Right lobe of liver (tissue), 6 donors: Measurements from ENCODE around the gene SPON2. TPM values are rescaled to one million over a fixed set of nuclear protein-coding genes. Genes with fewer than 3 reads are reported as not detected.
A peak's percentile ranks its signal among the peaks of the same experiment; 100 is the strongest.

Experiments used
- ATAC-seq, 4 donors: fragments of 200-7000 bp; cut with Tn5 transposase; one replicate each; pipeline ENCODE4 v1.9.1; 2020; ENCODE audit warnings: mild to moderate bottlenecking in 4 of 4, moderate library complexity in 4 of 4
- DNase-seq, 3 donors: peaks; one replicate each; pipeline ENCODE4 v3.0.0-alpha.2; 2020
- H3K27ac ChIP-seq, 3 donors: fragments of 200-600 bp; one replicate each; pipeline ENCODE4 v1.8.0; 2022
- H3K27me3 ChIP-seq, 2 donors: fragments of 200-600 bp; one replicate each; pipeline ENCODE4 v1.8.0; 2022
- H3K36me3 ChIP-seq, 4 donors: fragments of 200-600 bp; sonication (generic) in 1 of 4; one replicate each; pipeline versions ENCODE4 v1.5.1 to v1.8.0; 2017 to 2022; ENCODE audit warnings: control low read depth in 1 of 4
- H3K4me1 ChIP-seq, 4 donors: fragments of 200-600 bp; sonication (generic) in 1 of 4; one replicate each; pipeline versions ENCODE4 v1.5.1 to v1.8.0; 2017 to 2022; ENCODE audit warnings: control low read depth in 1 of 4
- H3K4me3 ChIP-seq, 3 donors: fragments of 200-600 bp; one replicate each; pipeline ENCODE4 v1.8.0; 2022
- H3K9me3 ChIP-seq, 4 donors: fragments of 200-600 bp; sonication (generic) in 1 of 4; one replicate each; pipeline versions ENCODE4 v1.5.1 to v1.8.0; 2017 to 2022; ENCODE audit warnings: control low read depth in 1 of 4
- CTCF ChIP-seq, 4 donors: fragments of 200-600 bp in 3 of 4; fragments of 450-650 bp in 1 of 4; IDR thresholded peaks; one replicate each; pipeline versions ENCODE4 v1.5.1 to v1.8.0; 2016 to 2022; ENCODE audit warnings: antibody characterized with exemption in 4 of 4, mild to moderate bottlenecking in 2 of 4
- POLR2A ChIP-seq: fragments of 450-650 bp; IDR thresholded peaks from one replicate; pipeline ENCODE4 v1.6.1; 2017; ENCODE audit warnings: antibody characterized with exemption, mild to moderate bottlenecking
- WGBS: methylation state at CpG from one replicate; pipeline ENCODE4 v1.1.6; 2018; ENCODE audit warnings: low coverage, low lambda C conversion rate; ENCODE audit not compliant: insufficient coverage; ENCODE audit errors: missing lambda C conversion rate; 5-methylcytosine and 5-hydroxymethylcytosine counted together
- intact Hi-C, 2 donors: fragments of 100-400 bp; cut with DNase I; formaldehyde crosslinking; loops; one replicate each; pipeline versions ENCODE4 v1.11.2 to v1.14.1; 2022
- total RNA-seq, 6 experiments: library from RNA; depleted of rRNA in 2 of 6; stranded (reverse); fragments of >200 nt in 2 of 6; fragmentation: NEBNext Ultra II Directional in 3 of 6; extraction: Animal tissue kit (Norgen Biotek cat#: 25700) in 3 of 6; gene quantifications; one replicate each; pipeline versions ENCODE4 v1.1.0 to v1.2.4, GENCODE V29; 2016 to 2023
- donor health status: DM: no; HTN: yes; CAD: no.
- donor health status: DM: no; HTN: no; CAD: no.
- donor health status: DM: no; HTN: no; CAD: no.
- donor health status: DM: no; HTN: yes; CAD: no.
- donor health status: DM: no; HTN: yes; CAD: no.

The SPON2 gene
- total RNA-seq, 6 experiments from 2014 or later = 41.9 to 138 (median 99.9) TPM

GRCh38 chr4:1179976-1180375, 7.6 kb upstream of the SPON2 start:
- TF ChIP-seq POLR2A = no peak
- TF ChIP-seq CTCF (IDR thresholded peaks at IDR 0.05) = no peak
- intact Hi-C loops = no loop called here

GRCh38 chr4:1179089-1179441, 6.7 kb upstream of the SPON2 start:
- H3K4me1 ChIP-seq = peaks cover 0 to 31% (median 14%) of the 10 kb centered on the region in 4 donors
- H3K36me3 ChIP-seq = no peaks in the 10 kb centered on the region
- 27% methylated on average over 6 of the region's 7 CpGs for WGBS
- intact Hi-C loops = no loop called here
- no peaks in the 10 kb centered on the region for H3K27me3 ChIP-seq
- no peaks in the 10 kb centered on the region for H3K9me3 ChIP-seq
- DNase-seq (peak; percentile 66 to 74 (median 69)), ATAC-seq (peak; percentile 46 to 69 (median 60))
- H3K27ac ChIP-seq = peak overlapping the region in 2 of 3 donors; percentile 33 to 48
- TF ChIP-seq CTCF (IDR thresholded peaks at IDR 0.05) (no peak), POLR2A (no peak)
- H3K4me3 ChIP-seq = no peak overlapping the region

More at GRCh38 chr4:1179976-1180375, 7.6 kb upstream of the SPON2 start:
- ATAC-seq (no peak), DNase-seq (no peak)
- Histone ChIP-seq H3K27me3 (no peaks in the 10 kb centered on the region), H3K9me3 (no peaks in the 10 kb centered on the region), H3K4me3 (no peak overlapping the region), H3K27ac (no peak overlapping the region), H3K36me3 (no peaks in the 10 kb centered on the region), H3K4me1 (peaks cover 0 to 23% (median 11%) of the 10 kb centered on the region in 4 donors)
- no CpG with 5 or more reads among the region's 1 CpG for WGBS

- Histone ChIP-seq H3K9me3 (no peaks in the 10 kb centered on the region), H3K27me3 (no peaks in the 10 kb centered on the region), H3K27ac (peak overlapping the region in 2 of 3 donors; percentile 33 to 48), H3K36me3 (no peaks in the 10 kb centered on the region), H3K4me1 (peaks cover 0 to 37% (median 17%) of the 10 kb centered on the region in 4 donors), H3K4me3 (no peak overlapping the region)
- TF ChIP-seq POLR2A (no peak), CTCF (IDR thresholded peaks at IDR 0.05) (no peak)
- ATAC-seq (no peak), DNase-seq (no peak)
- intact Hi-C loops = no loop called here
- 75% methylated on average over 4 of the region's 11 CpGs for WGBS
These were observed 6.1 kb upstream of the SPON2 start for GRCh38 chr4:1178300-1179088.

- H3K36me3 ChIP-seq = no peaks in the 10 kb centered on the region
- peaks cover 0 to 44% (median 20%) of the 10 kb centered on the region in 4 donors for H3K4me1 ChIP-seq
- ATAC-seq (peak; percentile 51 to 74 (median 65)), DNase-seq (peak; percentile 73 to 88 (median 81))
- no peak overlapping the region for H3K4me3 ChIP-seq
- no peak for TF ChIP-seq CTCF (IDR thresholded peaks at IDR 0.05)
- no peak for TF ChIP-seq POLR2A
- intact Hi-C loops = no loop called here
- no peaks in the 10 kb centered on the region for H3K27me3 ChIP-seq
- no peaks in the 10 kb centered on the region for H3K9me3 ChIP-seq
- H3K27ac ChIP-seq = peak overlapping the region; percentile 44 to 81 (median 76)
- WGBS = 0% methylated on average over 2 of the region's 28 CpGs
These were observed 5.1 kb upstream of the SPON2 start for GRCh38 chr4:1177274-1178141.
